DND-41 (cell line): ENCODE results near the gene PPP2R5E.

ENCODE experiments used
- ATAC-seq: fragments of 200-7000 bp; cut with Tn5 transposase; 3 replicates; pipeline ENCODE4 v1.9.1; 2021; ENCODE audit warnings: low read depth; ENCODE audit not compliant: insufficient read depth
- DNase-seq: peaks from one replicate; pipeline ENCODE4 v3.0.0-alpha.2; 2020
- H2AFZ ChIP-seq: 2 replicates; pipeline ENCODE4 v1.6.0; 2012; ENCODE audit warnings: low read depth, low read length
- H3K27ac ChIP-seq: 2 replicates; pipeline ENCODE4 v1.5.1; 2012; ENCODE audit warnings: low read length, inconsistent platforms
- H3K27me3 ChIP-seq: fragments of 200-600 bp; sonication (generic); 2 replicates; pipeline ENCODE4 v1.6.0; 2012; ENCODE audit warnings: low read length, mild to moderate bottlenecking, inconsistent platforms; ENCODE audit not compliant: insufficient read depth, poor library complexity
- H3K36me3 ChIP-seq: 2 replicates; pipeline ENCODE4 v1.5.1; 2012; ENCODE audit warnings: low read length, inconsistent platforms; ENCODE audit not compliant: insufficient read depth
- H3K4me1 ChIP-seq: 2 replicates; pipeline ENCODE4 v1.5.1; 2012; ENCODE audit warnings: mild to moderate bottlenecking, low read length; ENCODE audit not compliant: insufficient read depth
- H3K4me2 ChIP-seq: 2 replicates; pipeline ENCODE4 v1.6.0; 2012; ENCODE audit warnings: mild to moderate bottlenecking, moderate library complexity, low read length, inconsistent platforms; ENCODE audit not compliant: insufficient read depth
- H3K4me3 ChIP-seq, 2 experiments: fragments of 200-600 bp in 1 of 2; shearing (Covaris generic) in 1 of 2; 2 replicates each; pipeline ENCODE4 v1.5.1; 2012 to 2016; ENCODE audit warnings: inconsistent platforms in 2 of 2, low read length in 2 of 2, mild to moderate bottlenecking in 2 of 2, low read depth in 1 of 2, moderate library complexity in 1 of 2
- H3K79me2 ChIP-seq: 2 replicates; pipeline ENCODE4 v1.6.0; 2012; ENCODE audit warnings: low read length, inconsistent platforms; ENCODE audit not compliant: insufficient read depth
- H3K9ac ChIP-seq: 2 replicates; pipeline ENCODE4 v1.6.0; 2012; ENCODE audit warnings: low read depth, mild to moderate bottlenecking, inconsistent platforms, low read length, moderate library complexity
- H3K9me3 ChIP-seq: 2 replicates; pipeline ENCODE4 v1.5.1; 2012; ENCODE audit warnings: low read length, moderate library complexity, mild to moderate bottlenecking, inconsistent platforms; ENCODE audit not compliant: insufficient read depth, severe bottlenecking
- H4K20me1 ChIP-seq: 2 replicates; pipeline ENCODE4 v1.6.0; 2012; ENCODE audit warnings: low read length; ENCODE audit not compliant: insufficient read depth
- EZH2 ChIP-seq: IDR thresholded peaks from 3 replicates; pipeline ENCODE4 v1.6.1; 2012; ENCODE audit warnings: borderline replicate concordance, low read depth, mild to moderate bottlenecking, moderate library complexity, low read length, inconsistent platforms; ENCODE audit not compliant: severe bottlenecking
- TF ChIP-seq, protein P1 (sequence below): IDR thresholded peaks from 2 replicates; pipeline ENCODE4 v1.5.1; 2012; ENCODE audit warnings: borderline replicate concordance, low read length, moderate library complexity, mild to moderate bottlenecking; ENCODE audit not compliant: poor library complexity, severe bottlenecking; ENCODE audit errors: extremely low read depth

The PPP2R5E gene

DNA sequence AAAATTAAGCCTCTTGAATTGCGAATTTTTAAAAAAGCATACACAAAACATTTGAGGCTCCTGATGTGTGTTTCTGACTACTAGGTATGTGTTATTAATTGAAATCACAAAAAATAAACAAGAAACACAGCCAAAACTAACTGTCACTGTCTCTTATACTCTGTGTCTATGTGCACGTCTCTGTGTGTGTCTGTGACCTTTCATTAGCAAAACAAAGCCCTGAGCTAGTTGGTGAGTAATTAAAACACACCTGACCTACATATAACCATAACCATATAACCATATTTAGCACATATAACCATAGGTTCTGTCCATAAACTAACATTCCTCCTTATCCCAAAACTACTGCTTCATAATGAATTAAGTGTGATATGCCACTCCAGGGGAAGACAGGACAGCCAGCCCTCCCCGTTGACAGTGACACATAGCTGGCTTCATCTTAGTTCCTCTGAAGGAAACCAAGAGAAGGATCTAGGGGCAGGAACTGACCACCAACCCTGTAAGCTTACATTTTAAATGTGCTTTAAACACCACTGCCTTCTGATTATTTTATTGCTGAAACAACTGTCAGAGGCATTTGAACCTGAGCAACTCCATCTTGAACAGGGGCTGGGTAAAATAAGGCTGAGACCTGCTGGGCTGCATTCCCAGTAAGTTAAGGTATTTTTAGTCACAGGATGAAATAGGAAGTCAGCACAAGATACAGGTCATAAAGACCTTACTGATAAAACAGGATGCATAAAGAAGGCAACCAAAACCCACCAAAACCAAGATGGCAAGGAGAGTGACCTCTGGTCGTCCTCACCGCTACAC lies 106.7 kb downstream of the PPP2R5E start:
- DNase-seq, result no peak
- H4K20me1 ChIP-seq, result peaks cover 32% of the 10 kb centered on the region
- H3K9ac ChIP-seq, result no peak overlapping the region
- H3K9me3 ChIP-seq, result no peaks in the 10 kb centered on the region
- no peaks in the 10 kb centered on the region for H3K27me3 ChIP-seq
- H3K4me2 ChIP-seq, result no peak overlapping the region
- H3K4me3 ChIP-seq, result no peak overlapping the region
- no peaks in the 10 kb centered on the region; the same call in 1 of the 2 replicates for H3K4me1 ChIP-seq
- H3K79me2 ChIP-seq, result peaks cover 65% of the 10 kb centered on the region
- H3K36me3 ChIP-seq, result no peaks in the 10 kb centered on the region
- no peak overlapping the region for H2AFZ ChIP-seq
- no peak for ATAC-seq
- no peak overlapping the region for H3K27ac ChIP-seq
- TF ChIP-seq, protein P1, sequence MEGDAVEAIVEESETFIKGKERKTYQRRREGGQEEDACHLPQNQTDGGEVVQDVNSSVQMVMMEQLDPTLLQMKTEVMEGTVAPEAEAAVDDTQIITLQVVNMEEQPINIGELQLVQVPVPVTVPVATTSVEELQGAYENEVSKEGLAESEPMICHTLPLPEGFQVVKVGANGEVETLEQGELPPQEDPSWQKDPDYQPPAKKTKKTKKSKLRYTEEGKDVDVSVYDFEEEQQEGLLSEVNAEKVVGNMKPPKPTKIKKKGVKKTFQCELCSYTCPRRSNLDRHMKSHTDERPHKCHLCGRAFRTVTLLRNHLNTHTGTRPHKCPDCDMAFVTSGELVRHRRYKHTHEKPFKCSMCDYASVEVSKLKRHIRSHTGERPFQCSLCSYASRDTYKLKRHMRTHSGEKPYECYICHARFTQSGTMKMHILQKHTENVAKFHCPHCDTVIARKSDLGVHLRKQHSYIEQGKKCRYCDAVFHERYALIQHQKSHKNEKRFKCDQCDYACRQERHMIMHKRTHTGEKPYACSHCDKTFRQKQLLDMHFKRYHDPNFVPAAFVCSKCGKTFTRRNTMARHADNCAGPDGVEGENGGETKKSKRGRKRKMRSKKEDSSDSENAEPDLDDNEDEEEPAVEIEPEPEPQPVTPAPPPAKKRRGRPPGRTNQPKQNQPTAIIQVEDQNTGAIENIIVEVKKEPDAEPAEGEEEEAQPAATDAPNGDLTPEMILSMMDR, result no peak
- no peak for TF ChIP-seq EZH2

DNA sequence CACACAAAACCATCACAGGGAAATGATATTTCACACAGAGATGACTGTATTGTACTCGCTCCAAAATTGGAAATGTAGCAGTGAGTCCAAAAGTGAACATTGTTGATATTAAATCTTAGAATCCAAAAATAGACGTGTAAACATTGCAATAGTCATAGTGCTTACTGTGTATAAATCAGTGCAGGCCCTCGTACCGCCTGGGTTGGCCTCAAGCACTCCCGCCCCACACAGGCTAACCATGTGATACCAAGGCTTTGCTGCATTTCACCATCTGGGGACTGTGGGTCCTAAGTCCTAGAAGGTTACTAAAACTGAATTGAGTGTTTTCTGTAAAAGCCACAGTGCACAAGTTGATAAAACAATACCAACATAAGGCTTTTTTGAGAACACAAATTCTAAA lies 107.3 kb downstream of the PPP2R5E start:
- H3K36me3 ChIP-seq, result no peaks in the 10 kb centered on the region
- DNase-seq (no peak), ATAC-seq (no peak)
- no peaks in the 10 kb centered on the region; the same call in 1 of the 2 replicates for H3K4me1 ChIP-seq
- H3K4me2 ChIP-seq, result no peak overlapping the region
- no peak overlapping the region for H2AFZ ChIP-seq
- TF ChIP-seq, protein P1, result no peak
- TF ChIP-seq EZH2, result no peak
- peaks cover 64% of the 10 kb centered on the region for H3K79me2 ChIP-seq
- H3K27me3 ChIP-seq, result no peaks in the 10 kb centered on the region
- no peaks in the 10 kb centered on the region for H3K9me3 ChIP-seq
- peaks cover 31% of the 10 kb centered on the region for H4K20me1 ChIP-seq
- no peak overlapping the region for H3K9ac ChIP-seq
- H3K4me3 ChIP-seq, result no peak overlapping the region
- H3K27ac ChIP-seq, result no peak overlapping the region

DNA sequence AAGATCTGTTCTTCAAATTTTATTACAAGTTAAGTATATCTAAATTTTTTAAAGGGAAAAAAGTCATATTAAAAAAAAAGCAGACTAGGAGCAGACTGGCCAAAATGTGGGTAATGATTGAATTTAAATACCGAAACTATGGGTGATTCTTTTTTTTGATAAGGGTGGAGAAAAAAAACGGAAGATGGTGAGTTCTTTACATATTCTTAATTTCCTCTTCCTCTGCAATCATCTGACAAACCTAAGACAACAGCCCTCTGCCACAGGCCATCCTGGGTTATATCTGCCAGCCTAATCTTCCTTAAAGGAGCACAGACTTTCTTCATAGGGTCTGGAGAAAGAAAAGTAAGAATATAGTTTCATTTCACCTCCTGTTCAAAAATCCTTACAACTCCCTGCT lies 108.0 kb downstream of the PPP2R5E start:
- no peak for DNase-seq
- Histone ChIP-seq H3K36me3 (no peaks in the 10 kb centered on the region), H3K4me2 (no peak overlapping the region), H3K9ac (no peak overlapping the region), H3K27ac (no peak overlapping the region), H3K4me3 (no peak overlapping the region), H2AFZ (no peak overlapping the region), H3K4me1 (no peaks in the 10 kb centered on the region; the same call in 1 of the 2 replicates), H3K79me2 (peaks cover 63% of the 10 kb centered on the region), H4K20me1 (peaks cover 31% of the 10 kb centered on the region), H3K27me3 (no peaks in the 10 kb centered on the region), H3K9me3 (no peaks in the 10 kb centered on the region)
- no peak for ATAC-seq
- no peak for TF ChIP-seq EZH2
- TF ChIP-seq, protein P1, result no peak
